LHCN-M2 (cell line): ENCODE measurements around the gene AMMECR1L. TPM values are rescaled to one million over a fixed set of nuclear protein-coding genes. Genes with fewer than 3 reads are reported as not detected.
"Not testable (repeated sequence)": the region's sequence is repeated elsewhere in the genome, so short reads cannot be mapped to it uniquely, and the experiment has no call there.

Source experiments
- DNase-seq: peaks from one replicate; pipeline ENCODE4 v3.0.0-alpha.2; 2012; ENCODE audit warnings: low read depth
- total RNA-seq: library from RNA; depleted of rRNA; stranded (reverse); fragments of >200 nt; gene quantifications from 2 replicates; pipeline ENCODE4 v1.2.3, GENCODE V29; 2014; rRNA removed

AMMECR1L gene
- total RNA-seq, 1 experiment from 2014 or later = 10.4 TPM

DNA sequence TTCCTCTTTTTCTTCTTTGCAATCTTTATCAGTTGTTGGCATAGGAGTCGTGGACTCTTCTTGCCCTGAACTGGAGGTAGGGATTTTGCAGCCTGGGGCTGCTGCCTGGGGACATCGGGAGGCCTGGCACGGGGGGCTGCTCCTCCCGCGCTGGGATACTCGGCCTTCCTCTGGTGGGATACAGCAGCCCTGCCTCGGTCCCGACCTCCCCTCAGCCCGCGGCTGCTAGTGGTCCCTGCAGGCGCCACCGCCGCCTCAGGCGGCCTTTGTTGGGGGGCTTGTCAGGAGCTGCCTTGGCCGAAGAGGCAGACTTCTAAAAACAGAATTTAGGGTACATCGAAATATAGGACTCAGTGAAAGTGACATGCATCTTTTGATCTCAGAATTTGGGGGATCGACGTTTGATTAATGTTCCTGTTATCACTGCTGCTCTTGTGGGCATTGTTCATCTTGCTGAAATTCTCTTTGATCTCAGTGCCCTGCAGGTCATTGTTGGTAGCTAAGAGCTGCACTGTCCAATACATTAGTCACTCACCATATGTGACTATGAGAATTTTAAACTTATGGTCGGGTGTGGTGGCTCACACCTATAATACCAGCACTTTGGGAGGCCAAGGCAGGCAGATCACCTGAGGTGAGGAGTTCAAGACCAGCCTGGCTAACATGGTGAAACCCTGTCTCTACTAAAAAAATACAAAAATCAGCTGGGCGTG lies 44.1 kb downstream of the AMMECR1L start:
- DNase-seq = no peak

DNA sequence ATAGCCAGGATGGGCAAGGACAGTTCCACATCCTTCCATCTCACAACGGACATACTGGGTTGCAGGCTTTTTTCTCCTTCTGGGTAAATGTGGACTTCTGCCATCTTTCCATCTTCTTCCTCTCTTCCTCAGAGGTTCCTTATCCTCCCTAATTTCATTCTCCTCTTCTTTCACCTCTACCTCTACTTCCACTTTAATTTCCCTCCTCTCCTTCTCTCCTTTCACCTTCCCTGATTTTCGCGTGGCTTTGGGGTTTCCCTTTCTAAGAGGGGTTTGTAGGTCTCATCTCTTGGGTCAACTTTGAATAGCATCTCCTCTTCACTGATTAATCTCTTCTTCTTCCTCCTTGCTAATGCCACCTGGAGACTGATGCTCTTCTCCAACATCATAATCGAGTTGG lies 44.9 kb downstream of the AMMECR1L start:
- no peak for DNase-seq

DNA sequence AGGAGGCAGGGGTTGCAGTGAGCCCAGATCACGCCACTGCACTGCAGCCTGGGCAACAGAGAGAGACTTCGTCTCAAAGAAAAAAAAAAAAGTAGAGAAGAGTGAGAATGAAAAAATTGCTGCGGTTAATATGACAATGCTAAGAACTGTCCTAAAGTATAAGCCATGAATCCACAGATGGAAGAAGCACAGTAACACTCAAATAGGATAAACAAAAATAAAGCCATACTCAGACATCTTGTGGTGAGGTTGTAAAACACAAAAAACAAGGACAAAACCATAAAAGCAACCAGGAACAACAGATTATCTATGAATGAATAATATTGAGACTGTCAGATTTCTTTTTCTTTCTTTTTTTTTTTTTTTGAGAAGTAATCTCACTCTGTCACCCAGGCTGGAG lies 50.8 kb downstream of the AMMECR1L start:
- DNase-seq = no peak

DNA sequence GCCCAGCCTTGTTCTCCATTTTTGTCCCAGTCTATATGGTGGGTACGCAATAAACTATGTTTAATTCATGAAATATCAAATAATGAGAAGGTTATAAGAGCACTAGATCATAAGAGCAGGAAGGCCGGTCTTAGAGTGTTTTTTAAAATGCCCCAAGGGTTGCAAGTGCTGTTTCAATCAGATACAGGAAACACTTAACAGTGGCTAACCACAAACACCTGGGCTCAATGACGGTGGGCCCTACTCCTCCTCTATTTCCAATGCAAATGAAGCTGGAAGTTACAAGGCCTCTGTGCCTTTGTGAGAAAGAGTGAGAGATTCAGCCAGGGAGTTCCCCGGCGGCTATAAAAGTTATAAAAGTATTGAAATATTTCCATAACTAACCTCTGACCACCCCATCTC lies 55.9 kb downstream of the AMMECR1L start:
- DNase-seq = no peak

DNA sequence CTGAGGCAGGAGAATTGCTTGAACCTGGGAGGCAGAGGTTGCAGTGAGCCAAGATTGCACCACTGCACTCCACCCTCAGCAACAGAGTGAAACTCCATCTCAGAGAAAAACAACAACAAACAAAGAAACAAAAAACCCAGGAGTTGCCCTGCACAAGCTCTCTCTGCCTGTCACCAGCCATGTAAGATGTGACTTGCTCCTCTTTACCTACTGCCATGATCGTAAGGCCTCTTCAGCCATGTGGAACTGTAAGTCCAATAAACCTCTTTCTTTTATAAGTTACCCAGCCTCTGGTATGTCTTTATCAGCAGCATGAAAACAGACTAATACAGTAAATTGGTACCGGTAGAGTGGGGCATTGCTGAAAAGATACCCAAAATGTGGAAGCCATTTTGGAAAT lies 59.0 kb downstream of the AMMECR1L start:
- DNase-seq = not testable (repeated sequence)

DNA sequence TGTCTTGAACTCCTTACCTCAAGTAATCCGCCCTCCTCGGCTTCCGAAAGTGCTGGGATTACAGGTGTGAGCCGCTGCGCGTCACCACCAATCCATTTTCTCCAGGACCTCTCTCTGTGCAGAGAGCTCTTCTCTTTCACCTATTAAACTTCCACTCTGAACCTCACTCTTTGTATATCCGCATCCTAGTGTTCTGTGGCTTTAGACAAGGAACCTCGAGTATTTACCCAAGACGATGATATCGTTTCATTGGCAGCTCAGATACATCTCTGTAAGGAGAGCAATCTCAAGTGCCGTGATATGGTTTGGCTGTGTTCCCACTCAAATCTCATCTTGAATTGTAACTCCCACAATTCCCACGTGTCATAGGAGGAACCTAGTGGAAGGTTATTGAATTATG lies 59.7 kb downstream of the AMMECR1L start:
- DNase-seq = no peak

DNA sequence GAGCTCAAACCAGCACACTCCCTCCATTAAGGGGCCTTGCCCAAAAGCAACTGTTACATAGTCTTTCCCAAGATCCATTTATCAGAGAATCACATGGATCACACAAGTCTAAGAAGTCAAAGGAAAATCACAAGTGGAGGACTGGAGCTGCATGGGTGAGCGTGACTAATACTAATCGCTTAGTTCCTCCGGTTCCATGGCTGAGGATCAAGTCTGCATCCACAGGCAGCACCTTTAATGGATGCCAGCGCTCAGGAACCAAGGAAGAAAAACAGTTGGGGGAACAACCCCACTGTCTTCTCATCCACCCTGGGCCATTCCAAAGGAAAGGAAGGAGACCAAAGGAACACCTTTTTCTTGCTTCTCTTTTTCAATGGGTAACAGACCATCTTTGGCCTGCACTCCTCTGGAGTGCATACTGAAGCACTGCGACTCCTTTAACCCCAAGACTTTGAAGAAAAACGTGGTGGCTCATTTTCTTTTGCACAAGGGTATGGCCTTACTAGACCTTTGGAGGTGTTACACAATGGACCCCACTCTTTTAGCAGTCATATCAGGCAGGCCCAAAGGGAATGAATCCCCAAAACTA lies 65.6 kb downstream of the AMMECR1L start:
- DNase-seq = peak; percentile 10

DNA sequence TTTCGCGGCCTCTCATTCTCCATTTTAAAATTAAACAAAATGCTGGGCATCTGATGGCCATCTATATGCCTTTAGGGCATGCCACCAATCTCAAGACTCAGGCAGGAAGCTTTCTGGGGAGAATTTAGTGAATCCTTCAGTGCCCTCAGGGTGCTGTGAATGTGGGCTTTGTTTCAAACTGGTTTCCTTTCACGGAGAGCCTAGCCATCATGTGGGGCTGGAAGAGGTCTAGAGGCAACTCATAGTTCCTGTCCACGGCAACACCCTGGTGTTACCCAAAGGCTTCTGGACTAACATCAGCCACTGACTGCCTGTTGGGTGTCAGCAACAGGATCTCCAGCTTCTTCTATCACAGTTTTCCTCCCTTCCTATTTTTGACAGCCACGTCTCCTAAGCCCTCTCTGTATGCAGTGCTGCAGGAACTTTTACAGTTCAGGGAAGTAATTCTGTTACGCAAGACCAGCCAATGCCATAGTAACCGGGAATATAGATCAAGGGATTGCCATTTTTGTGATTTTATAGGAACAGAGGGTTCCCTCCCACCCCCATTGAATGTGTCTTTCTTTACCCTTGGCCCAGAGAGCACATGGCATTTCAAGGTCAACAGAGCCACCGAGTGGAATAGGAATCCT lies 66.8 kb downstream of the AMMECR1L start:
- no peak for DNase-seq

DNA sequence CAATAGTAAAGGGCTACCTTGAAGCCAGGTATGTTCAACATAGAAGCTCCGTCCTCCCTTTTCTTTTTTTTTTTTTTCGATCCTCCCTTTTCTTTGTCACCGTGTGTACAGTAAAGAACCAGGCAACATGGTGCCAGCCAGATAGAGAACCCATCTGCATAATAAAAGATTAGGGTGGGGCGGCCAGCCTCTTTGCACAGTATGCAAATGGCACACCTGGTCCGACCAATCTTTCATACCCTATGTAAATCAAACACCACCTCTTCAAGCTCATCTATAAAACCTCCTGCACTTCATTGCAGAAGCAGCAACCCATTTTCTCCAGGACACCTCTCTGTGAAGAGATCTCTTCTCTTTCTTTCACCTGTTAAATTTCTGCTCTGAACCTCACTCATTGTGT lies 67.5 kb downstream of the AMMECR1L start:
- DNase-seq = no peak

DNA sequence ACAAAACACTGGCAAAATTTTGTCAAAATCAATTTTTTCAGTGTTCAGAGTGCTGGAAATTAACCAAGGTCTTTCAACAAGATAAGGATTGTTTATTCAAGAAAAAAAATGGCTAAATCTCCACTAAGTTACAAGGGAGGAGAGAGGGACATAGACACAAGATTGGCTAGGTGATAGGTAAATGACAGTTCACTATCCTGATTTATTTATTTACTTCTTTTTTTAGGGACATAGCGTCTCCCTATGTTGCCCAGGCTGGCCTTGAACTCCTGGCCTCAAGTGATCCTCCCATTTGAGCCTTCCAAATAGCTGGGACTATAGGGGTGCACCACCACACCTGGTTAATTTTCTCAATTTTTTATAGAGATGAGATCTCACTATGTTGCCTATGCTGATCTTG lies 71.1 kb downstream of the AMMECR1L start:
- DNase-seq = no peak

DNA sequence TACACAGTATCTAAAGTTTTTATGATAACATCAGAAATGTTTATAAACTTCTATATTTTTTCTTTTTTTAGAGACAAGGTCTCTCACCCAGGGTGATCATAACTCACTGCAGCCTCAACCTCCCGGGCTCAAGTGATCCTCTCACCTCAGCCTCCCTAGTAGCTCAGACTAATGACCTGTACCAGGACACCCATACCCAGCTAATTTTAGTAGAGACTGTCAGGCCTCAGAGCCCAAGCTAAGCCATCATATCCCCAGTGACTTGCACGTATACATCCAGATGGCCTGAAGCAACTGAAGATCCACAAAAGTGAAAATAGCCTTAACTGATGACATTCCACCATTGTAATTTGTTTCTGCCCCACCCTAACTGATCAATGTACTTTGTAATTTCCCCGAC lies 73.3 kb downstream of the AMMECR1L start:
- not testable (repeated sequence) for DNase-seq

Other genes with a start within 250 kb of the AMMECR1L start
- gene GPR17, start 239.8 kb downstream of the AMMECR1L start, total RNA-seq = not detected in 2 replicates
- gene LIMS2, start 210.4 kb downstream of the AMMECR1L start, total RNA-seq = 1.9 and 2.3 TPM in 2 replicates
- 6.0 and 6.5 TPM in 2 replicates for gene SFT2D3, start 184.5 kb downstream of the AMMECR1L start, total RNA-seq
- gene WDR33, start 74.8 kb downstream of the AMMECR1L start, total RNA-seq = 22.9 and 25.3 TPM in 2 replicates
- gene POLR2D, start 27.8 kb downstream of the AMMECR1L start, total RNA-seq = 20.1 and 23.5 TPM in 2 replicates
- 11.3 and 16.0 TPM in 2 replicates for gene SAP130, start 142.1 kb upstream of the AMMECR1L start, total RNA-seq
- 57.2 and 70.5 TPM in 2 replicates for gene UGGT1, start 205.2 kb upstream of the AMMECR1L start, total RNA-seq